Liver (tissue), 9 donors: ENCODE data around the gene EGF. TPM values are rescaled to one million over a fixed set of nuclear protein-coding genes. Genes with fewer than 3 reads are reported as not detected.

Source experiments
- DNase-seq: peaks from one replicate; pipeline ENCODE4 v3.0.0-alpha.2; 2017; ENCODE audit warnings: low spot score
- H3K27ac ChIP-seq, 2 donors: one replicate each; pipeline ENCODE4 v1.7.0; 2013; ENCODE audit warnings: inconsistent platforms in 2 of 2, low read length in 2 of 2, control low read depth in 1 of 2, low read depth in 1 of 2, mild to moderate bottlenecking in 1 of 2
- H3K27me3 ChIP-seq, 4 donors: one replicate each; pipeline versions ENCODE4 v1.6.1 to v1.7.0; 2013; ENCODE audit warnings: low read length in 3 of 4, inconsistent platforms in 1 of 4, mild to moderate bottlenecking in 1 of 4, moderate library complexity in 1 of 4; ENCODE audit not compliant: control insufficient read depth in 4 of 4, insufficient read depth in 4 of 4
- H3K36me3 ChIP-seq, 4 donors: one replicate each; pipeline versions ENCODE4 v1.6.1 to v1.7.0; 2013; ENCODE audit warnings: low read length in 3 of 4, mild to moderate bottlenecking in 3 of 4, low read depth in 1 of 4, moderate library complexity in 1 of 4; ENCODE audit not compliant: control insufficient read depth in 4 of 4, insufficient read depth in 3 of 4
- H3K4me1 ChIP-seq, 4 donors: one replicate each; pipeline versions ENCODE4 v1.6.1 to v1.7.0; 2013; ENCODE audit warnings: low read length in 3 of 4, mild to moderate bottlenecking in 3 of 4, moderate library complexity in 1 of 4; ENCODE audit not compliant: control insufficient read depth in 4 of 4, insufficient read depth in 4 of 4
- H3K4me3 ChIP-seq, 3 donors: one replicate each; pipeline versions ENCODE4 v1.6.1 to v1.7.0; 2013; ENCODE audit warnings: low read length in 3 of 3, control low read depth in 1 of 3, low read depth in 1 of 3, mild to moderate bottlenecking in 1 of 3
- H3K9ac ChIP-seq, 2 donors: one replicate each; pipeline ENCODE4 v1.7.0; 2013; ENCODE audit warnings: low read length in 2 of 2, mild to moderate bottlenecking in 2 of 2, moderate library complexity in 2 of 2, control low read depth in 1 of 2, low read depth in 1 of 2
- H3K9me3 ChIP-seq, 4 donors: one replicate each; pipeline versions ENCODE4 v1.6.1 to v1.7.0; 2013; ENCODE audit warnings: low read length in 3 of 4; ENCODE audit not compliant: control insufficient read depth in 4 of 4
- ATF3 ChIP-seq: IDR thresholded peaks from 2 replicates; pipeline ENCODE4 v1.6.1; 2016; ENCODE audit warnings: antibody characterized with exemption
- CTCF ChIP-seq: fragments of 150-350 bp; IDR thresholded peaks from 2 replicates; pipeline ENCODE4 v1.5.1; 2017; ENCODE audit warnings: improper control_type of control experiment, low read depth, low read length; ENCODE audit not compliant: missing input control
- EGR1 ChIP-seq, 2 donors: IDR thresholded peaks; 2 replicates each; pipeline ENCODE4 v1.6.1; 2016 to 2018; ENCODE audit warnings: antibody characterized with exemption in 2 of 2, low read depth in 2 of 2
- FOXA1 ChIP-seq: IDR thresholded peaks from 2 replicates; pipeline ENCODE4 v1.6.1; 2016; ENCODE audit warnings: antibody characterized with exemption
- FOXA2 ChIP-seq: IDR thresholded peaks from 2 replicates; pipeline ENCODE4 v1.6.1; 2016; ENCODE audit warnings: antibody characterized with exemption
- GABPA ChIP-seq, 2 donors: IDR thresholded peaks in 1 of 2; conservative IDR thresholded peaks in 1 of 2; 2 replicates each; pipeline ENCODE4 v1.6.1; 2016; ENCODE audit warnings: antibody characterized with exemption in 2 of 2, mild to moderate bottlenecking in 1 of 2, moderate library complexity in 1 of 2
- HNF4A ChIP-seq, 2 donors: conservative IDR thresholded peaks; 2 replicates each; pipeline ENCODE4 v1.6.1; 2016; ENCODE audit warnings: antibody characterized with exemption in 2 of 2, mild to moderate bottlenecking in 2 of 2
- HNF4G ChIP-seq: IDR thresholded peaks from 2 replicates; pipeline ENCODE4 v1.6.1; 2016; ENCODE audit warnings: antibody characterized with exemption
- JUND ChIP-seq, 2 donors: IDR thresholded peaks; 2 replicates each; pipeline ENCODE4 v1.6.1; 2016; ENCODE audit warnings: antibody characterized with exemption in 2 of 2
- MAX ChIP-seq: IDR thresholded peaks from 2 replicates; pipeline ENCODE4 v1.6.1; 2016; ENCODE audit warnings: antibody characterized with exemption
- NR2F2 ChIP-seq: IDR thresholded peaks from 2 replicates; pipeline ENCODE4 v1.6.1; 2016; ENCODE audit warnings: antibody characterized with exemption
- RAD21 ChIP-seq, 2 donors: IDR thresholded peaks; 2 replicates each; pipeline ENCODE4 v1.6.1; 2016; ENCODE audit warnings: antibody characterized with exemption in 2 of 2, mild to moderate bottlenecking in 2 of 2
- REST ChIP-seq: IDR thresholded peaks from 2 replicates; pipeline ENCODE4 v1.6.1; 2016; ENCODE audit warnings: antibody characterized with exemption, mild to moderate bottlenecking
- RXRA ChIP-seq, 2 donors: IDR thresholded peaks; 2 replicates each; pipeline ENCODE4 v1.6.1; 2017 to 2018; ENCODE audit warnings: antibody characterized with exemption in 2 of 2, mild to moderate bottlenecking in 1 of 2
- SP1 ChIP-seq: IDR thresholded peaks from 2 replicates; pipeline ENCODE4 v1.6.1; 2018; ENCODE audit warnings: antibody characterized with exemption, mild to moderate bottlenecking
- TAF1 ChIP-seq: conservative IDR thresholded peaks from 2 replicates; pipeline ENCODE4 v1.6.1; 2016; ENCODE audit warnings: antibody characterized with exemption, mild to moderate bottlenecking
- YY1 ChIP-seq: IDR thresholded peaks from 2 replicates; pipeline ENCODE4 v1.6.1; 2016; ENCODE audit warnings: antibody characterized with exemption, mild to moderate bottlenecking
- ZBTB33 ChIP-seq: IDR thresholded peaks from 2 replicates; pipeline ENCODE4 v1.6.1; 2016; ENCODE audit warnings: antibody characterized with exemption
- WGBS: extraction: QIAGEN DNeasy Blood & Tissue Kit; methylation state at CpG from one replicate; pipeline ENCODE4 v1.1.7; 2013; 5-methylcytosine and 5-hydroxymethylcytosine counted together
- polyA plus RNA-seq, 2 donors: library from polyadenylated mRNA; stranded (reverse) in 1 of 2; unstranded in 1 of 2; fragments of 200-250 nt in 1 of 2; fragments of >200 nt in 1 of 2; fragmentation: Nextera tagmentation in 1 of 2; extraction: Ambion mirVana in 1 of 2; gene quantifications; one replicate each; pipeline versions ENCODE4 v1.2.1 to v1.2.3, GENCODE V29; 2013 to 2015
- total RNA-seq, 2 donors: library from RNA; depleted of rRNA; stranded (reverse); fragments of >200 nt; gene quantifications; one replicate each; pipeline ENCODE4 v1.2.3, GENCODE V29; 2014
- donor health status: healthy.
- donor health status: healthy.
- donor health status: healthy.
- donor health status: healthy.
- donor health status: healthy.

The EGF gene
- total and polyA plus RNA-seq, 4 donors, result 0.65 TPM; not detected in 3

- no peak overlapping the region for H3K4me3 ChIP-seq
- WGBS, result 30% methylated on average over 3 of the region's 3 CpGs
- H3K9me3 ChIP-seq, result no peaks in the 10 kb centered on the region
- no peak for DNase-seq
- TF ChIP-seq JUND (IDR thresholded peaks at IDR 0.05) (peak; percentile 75 to 82), GABPA (IDR thresholded peaks at IDR 0.05 in 1 of 2, conservative IDR thresholded peaks at IDR 0.05 in 1 of 2) (no peak), NR2F2 (no peak), MAX (peak; percentile 52), SP1 (peak; percentile 94), YY1 (peak; percentile 69), RXRA (IDR thresholded peaks at IDR 0.05) (peak; percentile 86 to 90), CTCF (no peak), TAF1 (no peak), EGR1 (IDR thresholded peaks at IDR 0.05; ENCODE audit: low read depth in 2 of 2) (peak in 1 of 2 donors; percentile 23), ZBTB33 (peak; percentile 47), HNF4A (conservative IDR thresholded peaks at IDR 0.05) (peak; percentile 86 to 93), FOXA2 (peak; percentile 8), ATF3 (no peak), HNF4G (peak; percentile 65), RAD21 (IDR thresholded peaks at IDR 0.05) (peak; percentile 42 to 59), FOXA1 (no peak), REST (peak; percentile 68)
- H3K27me3 ChIP-seq, result no peaks in the 10 kb centered on the region
- peak overlapping the region; percentile 37 to 42 for H3K27ac ChIP-seq
- H3K4me1 ChIP-seq, result peaks cover 14 to 38% (median 33%) of the 10 kb centered on the region in 4 donors
- no peaks in the 10 kb centered on the region for H3K36me3 ChIP-seq
- no peak overlapping the region for H3K9ac ChIP-seq
Measured at GRCh38 chr4:110007217-110007616, 94.5 kb downstream of the EGF start.
